NCI-H1105 treated with DMSO at 0.1 percent for 48 hours (cell line): ENCODE measurements around the gene ADAT3.
A peak's percentile ranks its signal among the peaks of the same experiment; 100 is the strongest.
"Not testable (repeated sequence)": the region's sequence is repeated elsewhere in the genome, so short reads cannot be mapped to it uniquely, and the experiment has no call there.

Experiments used
- DNase-seq: peaks from one replicate; lab custom pipeline; 2025; lab: John Stamatoyannopoulos, UW

Gene ADAT3

GRCh38 chr19:1866693-1867348 lies 38.4 kb upstream of the ADAT3 start:
- DNase-seq: no peak

GRCh38 chr19:1867349-1867724 lies 37.9 kb upstream of the ADAT3 start:
- DNase-seq: no peak

DNA sequence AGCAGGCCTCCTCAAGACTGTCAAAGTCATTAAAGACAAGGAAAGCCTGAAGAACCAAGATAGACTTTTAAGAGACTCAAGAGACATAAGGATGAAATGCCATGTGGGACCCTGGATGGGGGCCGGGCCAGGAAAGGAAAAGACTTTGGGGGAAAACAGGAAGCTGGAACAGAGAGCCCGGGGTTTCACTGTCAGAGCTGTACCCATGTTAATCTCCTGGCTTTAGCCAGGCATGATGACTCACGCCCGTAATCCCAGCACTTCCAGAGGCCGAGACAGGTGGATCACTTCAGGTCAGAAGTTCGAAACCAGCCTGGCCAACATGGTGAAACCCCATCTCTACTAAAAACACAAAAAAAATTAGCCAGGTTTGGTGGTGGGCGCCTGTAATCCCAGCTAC lies 36.2 kb upstream of the ADAT3 start:
- DNase-seq: no peak

- DNase-seq: no peak
Observed at GRCh38 chr19:1871140-1871597, 34.0 kb upstream of the ADAT3 start.

- no peak for DNase-seq
Observed at GRCh38 chr19:1871630-1872029, 33.6 kb upstream of the ADAT3 start.

- no peak for DNase-seq
Observed at GRCh38 chr19:1872807-1873523, 32.2 kb upstream of the ADAT3 start.

GRCh38 chr19:1873524-1874473 lies 31.4 kb upstream of the ADAT3 start:
- DNase-seq: peak; percentile 75

DNA sequence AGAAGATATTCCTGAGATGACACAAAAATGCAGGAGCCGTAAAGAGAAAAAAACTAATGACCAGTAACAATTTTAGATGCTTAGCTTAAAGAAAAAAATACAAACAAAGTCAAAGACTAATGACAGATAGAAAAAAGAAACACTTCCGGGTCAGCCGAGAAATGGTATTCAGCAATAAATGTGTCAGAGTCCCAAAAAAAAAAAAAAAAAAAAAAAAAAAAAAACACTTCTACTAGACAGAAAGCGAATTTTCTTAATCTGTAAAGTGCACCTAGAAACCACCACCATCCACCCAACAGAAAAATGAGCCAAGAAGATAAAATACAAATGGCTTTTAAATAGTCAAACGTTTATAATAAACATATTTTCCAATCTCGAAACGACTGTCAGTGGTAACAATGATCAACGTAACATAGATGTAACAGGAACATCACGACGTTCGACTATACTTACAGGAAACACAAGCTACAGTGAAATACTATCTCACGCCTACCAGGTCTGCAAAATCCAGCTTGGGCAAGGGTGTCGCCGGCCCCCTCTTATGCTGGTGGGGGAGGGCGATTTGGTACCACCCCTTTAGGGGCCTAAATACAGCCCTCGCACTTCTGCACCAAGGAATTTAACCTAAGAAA lies 30.5 kb upstream of the ADAT3 start:
- DNase-seq: peak; percentile 2

- not testable (repeated sequence) for DNase-seq
Observed at GRCh38 chr19:1875265-1875645, 29.9 kb upstream of the ADAT3 start.

DNA sequence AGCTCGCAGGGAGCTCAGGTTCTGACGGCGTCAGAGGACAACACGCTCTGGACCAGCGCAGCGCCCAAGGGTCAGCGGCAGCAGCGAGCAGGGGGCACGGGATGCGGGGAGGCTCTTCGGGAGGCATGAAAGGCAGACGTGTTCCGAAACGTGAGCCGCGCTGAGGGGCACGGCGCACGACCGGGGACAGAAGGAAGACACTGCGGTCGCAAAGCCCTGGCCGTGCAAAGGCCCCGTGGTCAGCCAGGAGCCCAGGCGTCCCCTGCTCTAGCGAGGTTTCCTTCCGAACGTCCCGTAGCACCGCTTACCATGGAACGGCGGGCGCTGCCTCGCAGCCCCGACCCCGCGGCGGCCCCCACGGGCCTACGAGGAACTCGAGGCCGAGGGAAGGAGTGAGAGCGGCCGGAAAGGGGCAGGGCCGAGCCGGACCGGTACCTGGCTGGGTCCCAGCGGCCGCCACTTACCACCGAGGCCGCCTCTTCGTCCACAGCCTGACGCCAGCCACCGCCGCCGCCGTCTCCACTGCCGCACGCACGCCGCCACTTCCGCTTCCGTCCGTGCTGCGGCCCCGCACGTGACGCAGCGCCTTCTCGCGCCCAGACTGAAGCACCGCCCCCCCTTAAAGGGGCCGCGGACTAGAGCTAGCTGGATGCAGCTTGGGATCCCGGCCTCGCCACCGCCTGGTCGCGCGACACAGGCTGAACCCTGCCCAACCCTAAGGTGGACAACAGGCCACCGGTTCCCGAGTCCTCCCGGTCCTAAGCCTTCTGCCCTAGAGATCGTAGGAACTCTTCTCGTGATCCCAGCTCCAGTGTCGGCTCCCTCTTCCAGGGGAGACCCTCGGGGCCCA lies 29.3 kb upstream of the ADAT3 start:
- peak; percentile 87 for DNase-seq

DNA sequence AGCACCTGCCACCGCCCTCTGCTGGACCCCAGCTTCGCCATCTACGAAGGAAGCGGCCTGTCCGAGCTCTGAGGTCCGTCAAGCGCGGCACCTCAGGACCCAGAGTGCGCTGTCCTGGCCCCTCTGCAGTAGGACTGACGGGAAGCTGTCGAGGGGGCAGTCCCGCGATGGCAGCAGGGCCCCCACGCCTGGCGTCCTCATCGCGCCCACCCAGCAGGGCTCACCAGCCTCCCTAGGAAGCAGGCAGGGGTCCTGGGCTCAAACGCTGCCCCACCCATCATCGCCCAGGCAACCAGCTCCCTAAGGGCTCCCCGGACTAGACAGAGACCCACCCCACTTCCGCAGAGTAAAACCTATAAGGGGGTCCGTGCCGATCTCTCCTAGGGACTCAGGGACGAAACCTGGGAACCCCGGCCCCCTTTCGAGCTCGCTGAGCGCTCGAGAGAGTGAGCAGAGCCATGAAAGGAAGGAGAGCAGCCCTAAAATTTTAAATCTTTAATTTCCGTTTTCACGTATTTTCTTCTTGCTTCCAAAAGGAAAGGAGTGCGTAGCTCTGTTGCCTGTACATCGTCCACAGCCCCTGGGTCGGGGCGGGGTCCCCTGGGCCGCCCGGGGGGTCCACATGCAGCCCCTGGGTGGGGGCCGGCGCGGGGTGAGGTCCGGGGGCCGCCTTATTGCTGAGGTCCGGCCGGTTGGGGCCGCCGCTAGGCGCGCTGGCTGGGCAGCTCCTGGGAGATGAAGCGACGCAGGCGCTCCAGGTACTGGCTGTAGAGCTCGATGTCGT lies 28.5 kb upstream of the ADAT3 start:
- peak; percentile 22 for DNase-seq

- DNase-seq: peak; percentile 21
Observed at GRCh38 chr19:1877280-1877660, 27.9 kb upstream of the ADAT3 start.

DNA sequence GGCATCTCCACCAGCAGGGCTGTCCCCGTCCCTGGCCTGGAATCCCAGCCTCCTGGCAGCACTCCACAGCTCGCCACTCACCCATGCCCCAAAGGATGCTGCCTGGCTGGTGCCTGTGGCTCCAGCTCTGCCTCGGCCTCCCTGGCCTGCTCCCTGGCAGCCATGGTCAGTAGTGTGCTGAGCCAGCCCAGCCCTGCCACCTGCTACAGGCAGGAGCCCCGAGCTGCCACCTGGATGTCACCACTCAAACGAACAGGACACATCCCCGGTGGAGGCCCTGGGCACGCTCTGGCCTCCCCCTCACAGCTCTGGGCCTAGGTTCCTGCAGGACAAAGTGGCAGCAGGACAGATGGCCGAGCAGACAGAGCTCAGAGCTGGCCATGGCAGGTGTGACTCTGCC lies 26.6 kb upstream of the ADAT3 start:
- not testable (repeated sequence) for DNase-seq

DNA sequence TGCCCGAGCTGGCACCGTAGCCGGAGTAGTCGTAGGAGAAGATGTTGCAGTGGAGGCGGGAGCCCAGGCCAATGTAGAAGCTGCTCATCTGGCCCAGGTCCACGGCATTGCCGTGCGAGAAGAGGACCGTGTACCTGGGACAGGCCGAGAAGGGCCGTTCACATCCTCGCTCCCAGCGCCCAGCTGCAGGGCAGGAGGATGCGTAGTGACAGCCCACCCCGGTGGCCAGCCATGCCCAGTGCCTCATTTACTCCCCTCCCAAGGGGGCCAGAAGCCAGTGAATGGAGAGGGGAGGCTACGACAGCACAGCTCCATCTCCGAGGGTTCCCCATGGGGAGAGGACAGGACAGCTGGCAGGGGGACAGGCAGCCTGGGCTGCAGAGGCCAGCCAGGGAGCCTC lies 25.2 kb upstream of the ADAT3 start:
- DNase-seq: not testable (repeated sequence)

- no peak for DNase-seq
Observed at GRCh38 chr19:1880611-1881392, 24.4 kb upstream of the ADAT3 start.

GRCh38 chr19:1881393-1882088 lies 23.7 kb upstream of the ADAT3 start:
- DNase-seq: not testable (repeated sequence)

DNA sequence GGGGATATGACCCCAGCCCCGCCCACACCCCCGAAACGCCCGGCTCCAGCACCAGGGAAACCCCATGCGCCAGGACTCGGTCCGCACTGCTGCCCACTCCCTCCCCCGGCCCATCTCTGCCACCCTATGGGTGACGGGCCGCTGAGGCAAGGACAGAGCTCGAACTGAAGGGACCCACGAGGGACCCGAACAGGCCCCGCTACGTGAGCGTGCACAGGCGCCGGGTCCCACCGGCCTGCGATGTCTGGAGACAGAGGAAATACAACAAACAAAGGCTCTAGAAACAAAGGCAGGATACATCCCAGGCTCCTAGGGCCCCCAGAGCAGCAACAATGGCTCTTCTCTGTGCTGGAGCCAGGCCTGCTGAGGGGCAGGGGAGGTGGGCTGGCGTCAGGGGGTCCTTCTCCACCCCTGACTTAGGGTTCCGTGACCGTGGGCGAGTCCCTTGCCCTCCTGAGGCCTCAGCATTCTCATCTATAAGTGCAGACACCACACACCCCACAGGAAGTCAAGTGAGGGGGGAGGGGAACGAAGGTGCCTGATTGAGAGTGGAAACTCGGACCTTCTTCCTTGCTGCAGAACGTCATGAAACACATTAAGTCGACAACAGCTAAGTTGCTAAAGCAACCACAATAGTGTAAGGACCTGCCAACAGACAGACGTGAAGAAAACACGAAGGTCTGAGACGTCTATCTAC lies 23.0 kb upstream of the ADAT3 start:
- no peak for DNase-seq
